ENCODE measurements around the gene SHC4. TPM values are rescaled to one million over a fixed set of nuclear protein-coding genes. Genes with fewer than 3 reads are reported as not detected.
A peak's percentile ranks its signal among the peaks of the same experiment; 100 is the strongest.

Gene SHC4
- total RNA-seq, 1 experiment from 2014 or later: 0.63 TPM

GRCh38 chr15:48811325-48811958 is 152.3 kb downstream of the SHC4 start (continued):
- TF ChIP-seq FOXP4 (CRISPR knock-in tag; IDR thresholded peaks at IDR 0.05) (no peak), CREB1 (CRISPR knock-in tag; IDR thresholded peaks at IDR 0.05) (no peak), ATF1 (CRISPR knock-in tag; IDR thresholded peaks at IDR 0.05) (no peak), NFATC4 (CRISPR knock-in tag; IDR thresholded peaks at IDR 0.05) (no peak)

- ATAC-seq: peak; percentile 95
- TF ChIP-seq HMGXB4 (CRISPR knock-in tag; IDR thresholded peaks at IDR 0.05) (no peak), RELA (CRISPR knock-in tag; IDR thresholded peaks at IDR 0.05; ENCODE audit: borderline replicate concordance) (no peak), ZNF138 (CRISPR knock-in tag; conservative IDR thresholded peaks at IDR 0.05) (no peak), NFE2L1 (CRISPR knock-in tag; IDR thresholded peaks at IDR 0.05) (no peak), AR (CRISPR knock-in tag; IDR thresholded peaks at IDR 0.05) (no peak), ESRRA (CRISPR knock-in tag; IDR thresholded peaks at IDR 0.05; ENCODE audit: borderline replicate concordance) (0 out of 2 replicates have a peak, but pooled peaks have one; percentile 24), USF2 (CRISPR knock-in tag; IDR thresholded peaks at IDR 0.05) (no peak), ATF6 (CRISPR knock-in tag; IDR thresholded peaks at IDR 0.05) (no peak), ZBTB21 (CRISPR knock-in tag; IDR thresholded peaks at IDR 0.05; ENCODE audit: borderline replicate concordance) (no peak), ELF4 (CRISPR knock-in tag; IDR thresholded peaks at IDR 0.05; ENCODE audit: low read depth) (no peak), ZBTB43 (CRISPR knock-in tag; IDR thresholded peaks at IDR 0.05) (no peak), FOXP4 (CRISPR knock-in tag; IDR thresholded peaks at IDR 0.05) (no peak), MXD4 (CRISPR knock-in tag; IDR thresholded peaks at IDR 0.05; ENCODE audit: borderline replicate concordance) (no peak), ZNF396 (CRISPR knock-in tag; IDR thresholded peaks at IDR 0.05; ENCODE audit: borderline replicate concordance) (no peak), PREB (CRISPR knock-in tag; IDR thresholded peaks at IDR 0.05; ENCODE audit: borderline replicate concordance) (no peak)
Observed at GRCh38 chr15:48810414-48811324, 153.1 kb downstream of the SHC4 start, which contains the start of gene CEP152. Gene CEP152 (minus strand): TSS chr15:48811069. CDS start chr15:48805649, 5,420 bp downstream.

More at GRCh38 chr15:48810414-48811324, 153.1 kb downstream of the SHC4 start, which contains the start of gene CEP152:
- Mint-ChIP-seq H3K27me3 (ENCODE audit: low read depth) (peaks cover 10% of the 10 kb centered on the region), H3K4me1 (peaks cover 34% of the 10 kb centered on the region), H3K36me3 (no peaks in the 10 kb centered on the region), H3K4me3 (peak within 1 kb of the TSS; percentile 97), H3K27ac (peak within 1 kb of the TSS; percentile 98), H3K9me3 (no peaks in the 10 kb centered on the region)
- CTCF ChIA-PET: interaction anchor here (0.5 to 2.8 kb wide), 14 partner anchors 9 to 1306 kb away, joined by 3 to 26 read pairs (median 4); partner anchors contain the start of genes EID1 and SHC4
- POLR2A ChIA-PET: interaction anchor here (0.5 to 1.6 kb wide), 10 partner anchors 9 to 370 kb away, joined by 3 to 9 read pairs (median 5); partner anchors contain the start of genes EID1 and SHC4
- peak; percentile 99 for DNase-seq (ENCODE audit: low spot score)
